Bone marrow (tissue), 2 donors: Measurements from ENCODE around the gene SMCR8.
"Not testable (repeated sequence)": the region's sequence is repeated elsewhere in the genome, so short reads cannot be mapped to it uniquely, and the experiment has no call there.

Source experiments
- DNase-seq, 2 donors: peaks; one replicate each; lab custom pipeline; 2025; lab: John Stamatoyannopoulos, UW

The SMCR8 gene

DNA sequence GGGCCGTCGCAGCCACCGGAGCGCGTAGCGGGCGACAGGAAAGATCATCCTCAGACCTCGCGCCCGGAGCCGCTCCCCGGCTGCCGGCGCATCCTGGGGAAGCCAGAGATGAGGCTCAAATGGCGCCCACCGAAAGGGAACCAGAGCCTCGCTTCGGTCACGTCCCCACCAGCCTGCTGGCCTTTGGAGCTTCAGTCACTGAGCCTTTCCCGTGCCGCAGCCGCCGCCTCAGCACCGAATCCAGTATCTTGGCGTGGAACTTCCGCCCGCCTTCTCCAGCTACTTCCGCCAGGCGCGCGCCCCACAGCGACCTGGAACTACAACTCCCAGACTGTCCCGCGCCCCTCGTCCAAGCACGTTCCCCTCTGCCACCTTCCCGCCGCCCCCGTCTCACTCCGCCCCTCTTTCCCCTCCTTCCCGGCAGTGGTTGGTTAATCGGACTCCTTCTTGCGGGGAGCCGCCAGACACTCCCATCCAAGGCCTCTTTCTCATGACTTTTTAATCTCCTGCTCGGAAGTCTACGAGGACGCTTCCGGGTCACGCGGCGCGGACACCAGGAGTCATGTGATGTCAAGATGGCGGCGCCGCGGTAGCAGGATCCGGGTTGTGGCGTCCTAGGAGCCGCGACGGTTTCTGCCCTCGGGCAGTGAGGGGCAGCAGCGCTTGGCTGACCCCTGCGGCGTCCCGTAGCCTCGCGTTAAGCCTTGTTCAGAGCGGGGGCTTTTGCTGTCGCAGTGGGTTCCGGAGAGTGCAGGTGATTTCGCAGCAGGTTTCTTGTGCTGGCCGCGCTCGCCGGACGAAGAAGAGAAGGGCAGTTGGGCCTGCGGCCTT, at the start of gene SMCR8, which contains the start of gene TOP3A:
Gene SMCR8, plus strand, starts transcription at position 563 of the 831 bp plus-strand sequence. CDS start 497 bp downstream, outside the sequence.
Gene TOP3A, minus strand, starts transcription at position 264 of the 831 bp plus-strand sequence. Its CDS starts 216 bp downstream, at position 48.
- DNase-seq: peak; percentile 93 to 99

GRCh38 chr17:18267366-18267765, 47.7 kb upstream of the SMCR8 start:
- no peak for DNase-seq

- DNase-seq: no peak
Observed at GRCh38 chr17:18267927-18268711, 47.0 kb upstream of the SMCR8 start.

DNA sequence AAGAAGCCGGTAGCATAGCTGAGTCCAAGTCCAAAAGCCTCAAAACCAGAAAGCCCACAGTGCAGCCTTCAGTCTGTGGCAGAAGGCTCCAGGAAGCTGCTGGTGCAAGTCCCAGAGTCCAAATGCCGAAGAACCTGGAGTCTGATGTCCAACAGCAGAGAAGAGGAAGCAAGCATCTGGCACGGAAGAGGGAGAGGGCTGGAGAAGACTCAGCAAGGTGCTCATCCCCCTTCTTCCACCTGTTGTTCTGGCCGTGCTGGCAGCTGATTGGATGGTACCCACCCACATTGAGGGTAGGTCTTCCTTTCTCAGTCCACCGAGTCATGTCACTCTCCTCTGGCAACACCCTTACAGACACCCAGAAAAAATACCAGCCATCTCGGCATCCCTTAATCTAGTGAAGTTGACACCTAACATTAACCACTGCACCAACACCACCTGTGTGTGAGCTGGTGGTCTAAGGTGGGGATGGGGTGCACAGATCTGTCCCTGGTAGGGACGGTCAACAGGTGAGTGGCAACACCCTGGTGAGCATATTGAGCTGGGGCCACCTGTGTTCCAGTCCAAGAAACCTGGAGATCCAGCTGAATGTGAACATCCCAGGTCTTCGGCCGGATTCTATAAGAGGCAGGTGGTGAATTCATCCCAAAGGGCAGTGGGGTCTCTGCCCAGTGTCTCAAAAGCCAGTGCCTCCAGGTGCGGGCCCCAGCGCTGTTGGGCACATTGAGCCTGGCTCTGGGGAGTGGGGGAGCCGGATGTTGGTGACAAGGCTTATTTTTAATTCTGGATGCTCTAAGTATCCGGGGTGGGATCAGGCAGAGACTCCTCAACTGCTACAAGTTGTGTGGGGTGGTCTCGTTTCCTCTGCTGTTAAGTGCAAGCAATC, 44.8 kb upstream of the SMCR8 start:
- DNase-seq: no peak

GRCh38 chr17:18277076-18277475, 38.0 kb upstream of the SMCR8 start:
- DNase-seq: no peak

DNA sequence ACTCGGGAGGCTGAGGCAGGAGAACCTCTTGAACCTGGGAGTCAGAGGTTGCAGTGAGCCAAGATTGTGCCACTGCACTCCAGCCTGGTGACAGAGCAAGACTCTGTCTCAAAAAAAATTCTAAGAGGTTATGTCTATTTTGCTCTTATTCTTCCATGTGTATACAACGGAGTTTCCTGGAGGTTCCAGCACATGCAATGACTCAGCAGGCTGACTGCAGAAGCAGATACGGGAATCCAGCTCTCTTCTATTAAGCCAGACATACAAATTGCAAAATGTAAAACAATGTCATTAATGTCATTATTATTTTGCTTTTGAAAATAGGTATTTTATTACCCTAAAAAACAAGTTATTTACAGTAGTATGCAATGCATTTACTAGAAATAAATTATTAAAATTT, 36.2 kb upstream of the SMCR8 start:
- no peak for DNase-seq

DNA sequence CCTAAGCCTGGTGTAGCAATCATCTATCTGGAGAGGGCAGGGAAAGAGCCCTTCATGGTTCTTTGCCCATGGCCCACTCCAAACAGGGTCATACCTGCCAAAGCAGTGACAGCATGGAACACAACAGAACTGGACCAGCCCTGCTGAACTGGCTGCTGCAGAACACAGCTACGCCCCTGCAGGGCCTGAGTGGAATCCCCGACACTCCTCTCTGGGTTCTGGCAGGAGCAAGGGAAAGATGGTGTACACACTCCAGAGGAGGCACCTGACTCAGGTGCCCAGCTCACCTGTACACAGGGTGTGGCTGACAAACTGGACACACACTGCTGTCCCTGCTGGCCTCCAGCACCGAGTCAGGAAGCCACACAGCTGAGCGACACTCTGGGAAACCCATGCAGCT, 34.8 kb upstream of the SMCR8 start:
- no peak for DNase-seq

GRCh38 chr17:18280766-18281371, 34.2 kb upstream of the SMCR8 start:
- DNase-seq: no peak

DNA sequence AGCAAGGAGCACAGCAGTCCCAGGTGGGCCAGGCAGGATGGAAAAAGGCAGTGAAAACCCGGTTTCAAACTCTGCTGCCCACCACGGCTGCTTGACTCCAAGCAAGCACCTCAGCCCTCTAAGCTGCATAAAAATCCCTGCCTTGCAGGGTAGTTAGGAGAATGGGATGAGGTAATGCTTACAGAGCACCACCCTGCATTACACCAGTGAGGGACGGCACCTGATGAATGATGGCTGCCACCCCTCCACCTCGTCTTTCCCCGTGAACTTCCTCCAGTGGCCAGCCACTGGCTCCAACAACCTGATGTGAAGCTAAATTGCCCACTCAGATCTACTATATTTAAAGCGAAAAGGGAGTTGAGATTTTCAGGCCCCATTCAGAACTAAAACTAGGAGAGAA, 33.3 kb upstream of the SMCR8 start:
- no peak for DNase-seq

- DNase-seq: no peak
Observed at GRCh38 chr17:18285296-18285695, 29.8 kb upstream of the SMCR8 start.

GRCh38 chr17:18291718-18292540, 23.2 kb upstream of the SMCR8 start:
- no peak for DNase-seq

GRCh38 chr17:18298061-18298460, 17.0 kb upstream of the SMCR8 start:
- not testable (repeated sequence) for DNase-seq

DNA sequence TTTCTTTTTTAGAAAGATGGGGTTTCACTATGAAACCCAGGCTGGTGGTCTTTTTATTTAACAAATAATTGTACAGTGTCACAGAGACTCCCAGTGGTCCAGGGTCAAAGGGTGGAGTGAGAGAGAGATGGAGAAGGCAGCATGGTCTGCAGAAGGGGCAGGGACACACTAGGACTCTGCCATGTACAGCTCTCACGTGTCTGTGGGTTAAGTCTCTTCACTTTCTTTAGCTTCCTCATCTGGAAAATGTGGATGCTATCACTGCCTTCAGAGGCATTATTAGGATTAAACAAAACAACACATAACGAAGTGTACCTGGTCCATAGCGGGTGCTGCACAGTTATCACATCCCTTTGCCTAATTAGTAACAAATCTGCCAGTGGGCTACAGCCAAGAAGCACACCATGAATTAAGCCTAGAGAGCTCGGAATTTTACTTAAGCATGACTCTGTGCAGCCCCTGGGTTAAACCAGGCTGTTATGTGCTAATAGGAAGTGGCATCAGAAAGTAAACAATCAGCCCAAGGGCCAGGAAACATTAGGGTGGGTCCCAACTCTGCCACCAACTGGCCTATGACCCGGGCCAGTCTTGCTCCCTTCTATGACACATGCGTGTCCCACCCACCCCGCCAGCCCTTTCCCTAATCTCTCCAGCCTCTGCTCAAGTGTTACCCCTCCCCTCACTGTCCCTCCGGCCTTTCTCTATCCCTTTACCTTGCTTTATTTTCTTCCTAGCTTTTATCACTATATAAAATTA, 14.2 kb upstream of the SMCR8 start:
- no peak for DNase-seq

DNA sequence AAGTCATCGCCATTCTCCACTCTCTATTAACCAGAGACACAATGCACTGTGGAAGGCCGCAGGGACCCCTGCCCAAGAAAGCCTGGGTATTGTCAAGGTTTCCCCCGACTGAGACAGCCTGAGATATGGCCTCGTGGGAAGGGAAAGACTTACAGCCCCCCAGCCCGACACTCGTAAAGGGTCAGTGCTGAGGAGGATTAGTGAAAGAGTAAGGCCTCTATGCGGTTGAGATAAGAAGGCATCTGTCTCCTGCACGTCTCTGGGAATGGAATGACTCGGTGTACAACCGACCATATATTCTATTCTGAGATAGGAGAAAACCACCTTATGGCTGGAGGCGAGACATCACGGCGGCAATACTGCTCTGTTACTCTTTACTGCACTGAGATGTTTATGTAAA, 11.9 kb upstream of the SMCR8 start:
- not testable (repeated sequence) for DNase-seq

DNA sequence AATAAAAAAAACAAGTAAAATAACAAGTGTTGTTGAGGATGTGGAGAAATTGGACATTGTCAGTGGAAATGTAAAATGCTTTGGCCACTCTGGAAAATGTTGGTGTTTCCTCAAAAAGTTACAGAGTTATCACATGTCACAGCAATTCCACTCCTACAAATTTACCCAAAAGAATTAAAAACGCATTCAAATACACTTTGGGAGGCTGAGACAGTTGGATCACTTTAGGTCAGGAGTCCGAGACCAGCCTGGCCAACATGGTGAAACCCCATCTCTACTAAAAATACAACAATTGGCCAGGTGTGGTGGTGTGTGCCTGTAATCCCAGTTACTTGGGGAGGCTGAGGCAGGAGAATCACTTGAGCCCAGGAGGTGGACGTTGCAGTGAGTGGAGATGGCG, 5.9 kb upstream of the SMCR8 start:
- no peak for DNase-seq

- DNase-seq: no peak
Observed at GRCh38 chr17:18314059-18314730, 898 bp upstream of the SMCR8 start.

DNA sequence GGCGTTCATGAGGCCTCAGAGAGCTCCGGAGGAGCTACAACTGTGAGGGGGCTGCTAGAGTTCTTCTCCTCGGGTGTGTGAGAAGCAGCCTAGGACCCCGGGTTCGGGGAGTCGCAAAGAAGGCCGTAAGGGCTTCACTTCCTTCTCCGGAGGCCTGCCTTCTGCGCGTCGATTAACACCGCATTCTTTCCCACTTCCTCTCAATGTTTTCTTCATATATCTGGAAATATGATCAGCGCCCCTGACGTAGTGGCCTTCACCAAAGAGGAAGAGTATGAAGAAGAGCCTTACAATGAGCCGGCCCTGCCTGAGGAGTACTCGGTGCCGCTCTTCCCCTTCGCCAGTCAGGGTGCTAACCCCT, 449 bp downstream of the SMCR8 start:
- DNase-seq: no peak

GRCh38 chr17:18315961-18316360, 868 bp downstream of the SMCR8 start:
- DNase-seq: no peak

DNA sequence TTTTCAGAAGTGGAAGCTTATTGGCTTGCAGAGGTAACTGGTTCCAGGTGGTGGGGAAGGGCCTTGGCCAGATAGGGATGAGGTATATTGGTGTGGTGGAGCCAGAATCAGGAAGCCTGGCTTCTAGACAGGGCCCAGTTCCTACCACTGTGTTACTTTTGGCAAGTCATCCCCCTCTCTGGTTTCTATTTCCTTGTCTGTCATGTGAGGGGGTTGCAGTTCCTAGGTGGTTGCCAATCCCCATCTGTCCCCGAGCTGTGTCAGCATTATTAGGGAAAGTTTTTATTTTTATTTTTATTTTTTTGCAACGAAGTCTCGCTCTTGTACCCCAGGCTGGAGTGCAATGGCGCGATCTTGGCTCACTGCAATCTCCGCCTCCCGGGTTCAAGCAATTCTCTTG, 3.0 kb downstream of the SMCR8 start:
- no peak for DNase-seq
